LNCAP (cell line): ENCODE measurements around the gene ACAD8.

Source experiments
- CTCF ChIP-seq: fragments of 450-650 bp; IDR thresholded peaks from 2 replicates; pipeline ENCODE4 v1.5.1; 2017; ENCODE audit warnings: mild to moderate bottlenecking

Gene ACAD8

GRCh38 chr11:134277183-134278001, 24.0 kb downstream of the ACAD8 start:
- TF ChIP-seq CTCF, result no peak

GRCh38 chr11:134278356-134278755, 25.0 kb downstream of the ACAD8 start:
- TF ChIP-seq CTCF, result no peak

GRCh38 chr11:134282121-134283045, 29.0 kb downstream of the ACAD8 start:
- TF ChIP-seq CTCF, result no peak

GRCh38 chr11:134283461-134284230, 30.3 kb downstream of the ACAD8 start:
- no peak for TF ChIP-seq CTCF

- no peak for TF ChIP-seq CTCF
Measured at GRCh38 chr11:134287561-134287960, 34.2 kb downstream of the ACAD8 start.

- no peak for TF ChIP-seq CTCF
Measured at GRCh38 chr11:134288486-134288885, 35.1 kb downstream of the ACAD8 start.

- no peak for TF ChIP-seq CTCF
Measured at GRCh38 chr11:134289167-134289566, 35.8 kb downstream of the ACAD8 start.
